ENCODE measurements around the gene RGL2. TPM values are rescaled to one million over a fixed set of nuclear protein-coding genes. Genes with fewer than 3 reads are reported as not detected.
"Not testable (repeated sequence)": the region's sequence is repeated elsewhere in the genome, so short reads cannot be mapped to it uniquely, and the experiment has no call there.

Gene RGL2
- total and polyA plus RNA-seq, 2 experiments from 2014 or later: 18.5 to 23.3 TPM

DNA sequence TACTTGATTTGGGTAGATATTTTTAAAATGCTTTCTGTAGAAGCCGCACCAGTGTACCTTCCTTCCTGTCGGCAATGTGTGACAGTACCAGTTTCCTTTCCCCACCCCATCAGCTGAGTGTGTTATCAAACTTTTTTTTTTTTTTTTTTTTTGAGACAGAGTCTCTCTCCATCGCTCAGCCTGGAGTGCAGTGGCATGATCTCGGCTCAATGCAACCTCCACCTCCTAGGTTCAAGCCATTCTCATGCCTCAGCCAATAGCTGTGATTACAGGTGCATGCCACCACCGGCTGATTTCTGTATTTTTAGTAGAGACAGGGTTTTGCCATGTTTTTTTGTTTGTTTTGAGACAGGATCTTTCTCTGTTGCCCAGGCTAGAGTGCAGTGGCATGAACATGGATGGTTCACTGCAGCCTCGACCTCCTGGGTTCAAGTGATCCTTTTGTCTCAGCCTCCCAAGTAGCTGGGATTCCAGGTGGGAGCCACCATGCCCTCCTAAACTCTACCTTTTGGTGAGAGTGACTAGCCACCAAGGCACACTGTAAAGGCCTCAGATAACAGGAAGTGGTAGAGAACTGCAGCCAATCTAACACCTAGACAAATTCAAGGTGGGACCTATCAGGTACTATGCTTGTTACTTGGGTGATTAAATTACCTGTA is 45.3 kb upstream of the RGL2 start:
- no peaks in the 10 kb centered on the region for H3K36me3 ChIP-seq (ENCODE audit: low read depth)
- no peak overlapping the region for H3K27ac ChIP-seq
- DNase-seq: no peak
- no peaks in the 10 kb centered on the region for H3K79me2 ChIP-seq (ENCODE audit: insufficient read depth)
- H2AFZ ChIP-seq: no peak overlapping the region
- H3K4me3 ChIP-seq: no peak overlapping the region
- H3K27me3 ChIP-seq (replicated peaks; ENCODE audit: insufficient read depth): no peaks in the 10 kb centered on the region
- no peaks in the 10 kb centered on the region for H3K9me2 ChIP-seq (ENCODE audit: insufficient read depth)
- no peaks in the 10 kb centered on the region for H3F3A ChIP-seq (ENCODE audit: insufficient read depth)
- H3K9ac ChIP-seq: no peak overlapping the region
- H3K4me1 ChIP-seq (ENCODE audit: insufficient read depth): 0 out of 2 replicates have a peak, but pooled peaks cover 8% of the 10 kb centered on the region
- H3K4me2 ChIP-seq (ENCODE audit: unreplicated experiment): no peak overlapping the region
- 62 to 66% methylated on average over 6 of the region's 6 CpGs for WGBS, 2 experiments (ENCODE audit: low coverage in 1 of 2, low lambda C conversion rate in 2 of 2, missing lambda C conversion rate in 2 of 2)
- no peaks in the 10 kb centered on the region for H4K20me1 ChIP-seq (ENCODE audit: insufficient read depth)
- TF ChIP-seq EZH2 (IDR thresholded peaks at IDR 0.05; ENCODE audit: insufficient read depth, poor library complexity, severe bottlenecking) (no peak), EZH2phosphoT487 (IDR thresholded peaks at IDR 0.05; ENCODE audit: insufficient read depth, low read depth) (no peak)
- in situ Hi-C loops (cut with MboI): no loop called here
- no peaks in the 10 kb centered on the region for H3K9me3 ChIP-seq (ENCODE audit: low read depth)

DNA sequence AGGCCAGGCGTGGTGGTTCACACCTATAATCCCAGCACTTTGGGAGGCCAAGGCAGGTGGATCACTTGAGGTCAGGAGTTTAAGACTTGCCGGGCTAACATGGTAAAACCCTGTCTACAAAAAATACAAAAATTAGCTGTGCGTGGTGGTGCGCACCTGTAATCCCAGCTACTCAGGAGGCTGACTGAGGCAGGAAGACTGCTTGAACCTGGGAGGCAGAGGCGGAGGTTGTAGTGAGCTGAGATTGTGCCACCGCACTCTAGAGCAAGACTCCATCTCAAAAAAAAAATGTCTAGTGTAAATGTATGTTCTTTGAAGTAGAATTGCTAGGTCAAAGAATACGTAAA is 44.8 kb upstream of the RGL2 start:
- H3K9ac ChIP-seq; H2AFZ ChIP-seq; H4K20me1 ChIP-seq (ENCODE audit: insufficient read depth); H3F3A ChIP-seq (ENCODE audit: insufficient read depth); H3K4me2 ChIP-seq (ENCODE audit: unreplicated experiment); H3K79me2 ChIP-seq (ENCODE audit: insufficient read depth); H3K4me3 ChIP-seq; in situ Hi-C loops (cut with MboI); DNase-seq; H3K9me3 ChIP-seq (ENCODE audit: low read depth); H3K9me2 ChIP-seq (ENCODE audit: insufficient read depth); H3K36me3 ChIP-seq (ENCODE audit: low read depth); H3K4me1 ChIP-seq (ENCODE audit: insufficient read depth); H3K27ac ChIP-seq; H3K27me3 ChIP-seq (replicated peaks; ENCODE audit: insufficient read depth): not testable (repeated sequence)
- 89 to 93% methylated on average over 7 of the region's 7 CpGs for WGBS, 2 experiments (ENCODE audit: low coverage in 1 of 2, low lambda C conversion rate in 2 of 2, missing lambda C conversion rate in 2 of 2)

DNA sequence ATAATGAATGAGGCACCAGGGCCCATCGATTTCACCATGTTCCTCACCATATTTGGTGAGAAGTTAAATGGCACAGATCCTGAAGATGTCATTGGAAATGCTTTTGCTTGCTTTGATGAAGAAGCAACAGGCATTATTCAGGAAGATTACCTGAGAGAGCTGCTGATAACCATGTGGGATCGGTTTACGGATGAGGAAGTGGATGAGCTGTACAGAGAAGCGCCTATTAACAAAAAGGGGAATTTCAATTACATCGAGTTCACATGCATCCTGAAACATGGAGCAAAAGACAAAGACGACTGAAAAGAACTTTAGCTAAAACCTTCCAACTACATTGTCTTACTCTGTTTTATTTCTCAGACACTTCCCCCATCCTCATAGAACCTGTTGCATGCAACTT is 40.5 kb upstream of the RGL2 start:
- Histone ChIP-seq H3K9ac (no peak overlapping the region), H3K9me2 (ENCODE audit: insufficient read depth) (no peaks in the 10 kb centered on the region), H3K36me3 (ENCODE audit: low read depth) (no peaks in the 10 kb centered on the region), H4K20me1 (ENCODE audit: insufficient read depth) (no peaks in the 10 kb centered on the region), H2AFZ (no peak overlapping the region), H3K9me3 (ENCODE audit: low read depth) (no peaks in the 10 kb centered on the region), H3K27me3 (replicated peaks; ENCODE audit: insufficient read depth) (no peaks in the 10 kb centered on the region), H3F3A (ENCODE audit: insufficient read depth) (no peaks in the 10 kb centered on the region), H3K79me2 (ENCODE audit: insufficient read depth) (no peaks in the 10 kb centered on the region), H3K4me3 (no peak overlapping the region), H3K4me1 (ENCODE audit: insufficient read depth) (no peaks in the 10 kb centered on the region), H3K27ac (no peak overlapping the region), H3K4me2 (ENCODE audit: unreplicated experiment) (no peak overlapping the region)
- WGBS, 2 experiments (ENCODE audit: low coverage in 1 of 2, low lambda C conversion rate in 2 of 2, missing lambda C conversion rate in 2 of 2): 63 to 71% methylated on average over 6 of the region's 6 CpGs
- in situ Hi-C loops (cut with MboI): no loop called here
- no peak for DNase-seq
- no peak for TF ChIP-seq EZH2phosphoT487 (IDR thresholded peaks at IDR 0.05; ENCODE audit: insufficient read depth, low read depth)
- no peak for TF ChIP-seq EZH2 (IDR thresholded peaks at IDR 0.05; ENCODE audit: insufficient read depth, poor library complexity, severe bottlenecking)

DNA sequence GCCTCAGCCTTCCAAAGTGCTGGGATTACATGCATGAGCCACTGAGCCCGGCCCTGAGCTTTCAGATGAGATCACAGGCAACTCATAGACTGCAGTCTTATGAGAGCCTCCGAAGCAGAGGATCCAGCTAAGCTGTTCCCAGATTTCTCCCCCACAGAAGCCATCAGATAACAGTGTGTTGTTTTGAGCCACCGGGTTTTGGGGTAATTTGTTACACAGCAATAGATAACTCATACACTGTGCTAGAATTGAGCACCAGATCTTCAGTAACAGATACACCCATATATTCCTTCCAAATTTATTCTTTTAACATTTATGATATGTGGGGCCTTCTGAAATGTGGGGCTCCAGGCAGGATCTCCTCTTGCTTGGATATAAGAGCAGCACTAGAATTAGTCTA is 37.8 kb upstream of the RGL2 start:
- DNase-seq: no peak
- Histone ChIP-seq H3K79me2 (ENCODE audit: insufficient read depth) (no peaks in the 10 kb centered on the region), H3F3A (ENCODE audit: insufficient read depth) (no peaks in the 10 kb centered on the region), H3K36me3 (ENCODE audit: low read depth) (no peaks in the 10 kb centered on the region), H2AFZ (no peak overlapping the region), H3K9me2 (ENCODE audit: insufficient read depth) (no peaks in the 10 kb centered on the region), H3K4me1 (ENCODE audit: insufficient read depth) (no peaks in the 10 kb centered on the region), H3K9me3 (ENCODE audit: low read depth) (no peaks in the 10 kb centered on the region), H3K4me2 (ENCODE audit: unreplicated experiment) (no peak overlapping the region), H3K9ac (no peak overlapping the region), H4K20me1 (ENCODE audit: insufficient read depth) (no peaks in the 10 kb centered on the region), H3K27ac (no peak overlapping the region), H3K27me3 (replicated peaks; ENCODE audit: insufficient read depth) (no peaks in the 10 kb centered on the region), H3K4me3 (no peak overlapping the region)
- TF ChIP-seq EZH2phosphoT487 (IDR thresholded peaks at IDR 0.05; ENCODE audit: insufficient read depth, low read depth): no peak
- no peak for TF ChIP-seq EZH2 (IDR thresholded peaks at IDR 0.05; ENCODE audit: insufficient read depth, poor library complexity, severe bottlenecking)
- in situ Hi-C loops (cut with MboI): no loop called here
- 58 to 63% methylated on average over 3 of the region's 3 CpGs for WGBS, 2 experiments (ENCODE audit: low coverage in 1 of 2, low lambda C conversion rate in 2 of 2, missing lambda C conversion rate in 2 of 2)

DNA sequence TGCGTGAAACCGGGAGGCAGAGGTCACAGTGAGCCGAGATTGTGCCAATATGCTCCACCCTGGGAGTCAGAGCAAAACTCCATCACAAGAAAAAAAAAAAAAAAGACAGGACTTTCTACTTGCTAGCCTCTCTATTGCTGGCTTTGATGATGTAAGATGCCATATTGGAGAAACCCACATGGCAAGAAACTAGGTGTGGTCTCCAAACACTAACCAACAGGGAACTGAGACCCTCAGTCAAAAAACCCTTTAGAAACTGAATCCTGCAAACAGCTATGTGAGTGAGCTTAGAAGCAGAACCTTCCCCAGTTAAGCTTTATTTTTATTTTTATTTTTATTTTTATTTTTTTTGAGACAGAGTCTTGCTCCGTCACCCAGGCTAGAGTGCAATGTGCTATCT is 37.2 kb upstream of the RGL2 start:
- Histone ChIP-seq H3K27ac (no peak overlapping the region), H2AFZ (no peak overlapping the region), H3K9me2 (ENCODE audit: insufficient read depth) (no peaks in the 10 kb centered on the region), H3K9me3 (ENCODE audit: low read depth) (no peaks in the 10 kb centered on the region), H3K79me2 (ENCODE audit: insufficient read depth) (no peaks in the 10 kb centered on the region), H3K27me3 (replicated peaks; ENCODE audit: insufficient read depth) (no peaks in the 10 kb centered on the region), H4K20me1 (ENCODE audit: insufficient read depth) (no peaks in the 10 kb centered on the region), H3K4me1 (ENCODE audit: insufficient read depth) (no peaks in the 10 kb centered on the region), H3F3A (ENCODE audit: insufficient read depth) (no peaks in the 10 kb centered on the region), H3K4me2 (ENCODE audit: unreplicated experiment) (no peak overlapping the region), H3K4me3 (no peak overlapping the region), H3K36me3 (ENCODE audit: low read depth) (no peaks in the 10 kb centered on the region), H3K9ac (no peak overlapping the region)
- in situ Hi-C loops (cut with MboI): no loop called here
- 26 to 27% methylated on average over 4 of the region's 4 CpGs for WGBS, 2 experiments (ENCODE audit: low coverage in 1 of 2, low lambda C conversion rate in 2 of 2, missing lambda C conversion rate in 2 of 2)
- no peak for DNase-seq
- TF ChIP-seq EZH2phosphoT487 (IDR thresholded peaks at IDR 0.05; ENCODE audit: insufficient read depth, low read depth): no peak
- TF ChIP-seq EZH2 (IDR thresholded peaks at IDR 0.05; ENCODE audit: insufficient read depth, poor library complexity, severe bottlenecking): no peak
